Neutrophil (primary cell): ENCODE data around the gene KIF26B.

Experiments
- H3K27ac ChIP-seq: fragments of 200-600 bp; sonication (generic); 2 replicates; pipeline ENCODE4 v1.5.1; 2016; ENCODE audit warnings: mild to moderate bottlenecking, moderate library complexity
- H3K27me3 ChIP-seq: fragments of 200-600 bp; sonication (generic); 2 replicates; pipeline ENCODE4 v1.6.0; 2016; ENCODE audit warnings: mild to moderate bottlenecking
- H3K36me3 ChIP-seq: fragments of 200-600 bp; sonication (generic); 2 replicates; pipeline ENCODE4 v1.5.1; 2017
- H3K4me1 ChIP-seq, 2 experiments: fragments of 200-600 bp in 1 of 2; sonication (generic) in 1 of 2; 1 replicate in 1 of 2; 2 replicates in 1 of 2; pipeline versions ENCODE4 v1.5.1 to v1.6.1; 2013 to 2016; ENCODE audit warnings: low read depth in 1 of 2, low read length in 1 of 2, mild to moderate bottlenecking in 1 of 2, moderate library complexity in 1 of 2; ENCODE audit not compliant: control insufficient read depth in 1 of 2, insufficient read depth in 1 of 2
- H3K4me3 ChIP-seq, 2 experiments: fragments of 200-600 bp in 1 of 2; sonication (generic) in 1 of 2; 1 replicate in 1 of 2; 2 replicates in 1 of 2; pipeline ENCODE4 v1.5.1; 2013 to 2016; ENCODE audit warnings: low read depth in 1 of 2, low read length in 1 of 2, mild to moderate bottlenecking in 1 of 2, moderate library complexity in 1 of 2
- H3K9me3 ChIP-seq: fragments of 200-600 bp; sonication (generic); 2 replicates; pipeline ENCODE4 v1.5.1; 2016
- TF ChIP-seq, protein P1 (sequence below): fragments of 200-600 bp; sonication (generic); IDR thresholded peaks from 2 replicates; pipeline ENCODE4 v1.5.1; 2016; ENCODE audit warnings: antibody characterized with exemption

KIF26B gene

GRCh38 chr1:245641384-245641783 lies 486.6 kb downstream of the KIF26B start:
- Histone ChIP-seq H3K36me3 (no peaks in the 10 kb centered on the region), H3K27me3 (no peaks in the 10 kb centered on the region), H3K9me3 (peaks cover 14% of the 10 kb centered on the region), H3K4me1 (no peaks in the 10 kb centered on the region), H3K4me3 (no peak overlapping the region), H3K27ac (no peak overlapping the region)
- TF ChIP-seq, protein P1, sequence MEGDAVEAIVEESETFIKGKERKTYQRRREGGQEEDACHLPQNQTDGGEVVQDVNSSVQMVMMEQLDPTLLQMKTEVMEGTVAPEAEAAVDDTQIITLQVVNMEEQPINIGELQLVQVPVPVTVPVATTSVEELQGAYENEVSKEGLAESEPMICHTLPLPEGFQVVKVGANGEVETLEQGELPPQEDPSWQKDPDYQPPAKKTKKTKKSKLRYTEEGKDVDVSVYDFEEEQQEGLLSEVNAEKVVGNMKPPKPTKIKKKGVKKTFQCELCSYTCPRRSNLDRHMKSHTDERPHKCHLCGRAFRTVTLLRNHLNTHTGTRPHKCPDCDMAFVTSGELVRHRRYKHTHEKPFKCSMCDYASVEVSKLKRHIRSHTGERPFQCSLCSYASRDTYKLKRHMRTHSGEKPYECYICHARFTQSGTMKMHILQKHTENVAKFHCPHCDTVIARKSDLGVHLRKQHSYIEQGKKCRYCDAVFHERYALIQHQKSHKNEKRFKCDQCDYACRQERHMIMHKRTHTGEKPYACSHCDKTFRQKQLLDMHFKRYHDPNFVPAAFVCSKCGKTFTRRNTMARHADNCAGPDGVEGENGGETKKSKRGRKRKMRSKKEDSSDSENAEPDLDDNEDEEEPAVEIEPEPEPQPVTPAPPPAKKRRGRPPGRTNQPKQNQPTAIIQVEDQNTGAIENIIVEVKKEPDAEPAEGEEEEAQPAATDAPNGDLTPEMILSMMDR = no peak

DNA sequence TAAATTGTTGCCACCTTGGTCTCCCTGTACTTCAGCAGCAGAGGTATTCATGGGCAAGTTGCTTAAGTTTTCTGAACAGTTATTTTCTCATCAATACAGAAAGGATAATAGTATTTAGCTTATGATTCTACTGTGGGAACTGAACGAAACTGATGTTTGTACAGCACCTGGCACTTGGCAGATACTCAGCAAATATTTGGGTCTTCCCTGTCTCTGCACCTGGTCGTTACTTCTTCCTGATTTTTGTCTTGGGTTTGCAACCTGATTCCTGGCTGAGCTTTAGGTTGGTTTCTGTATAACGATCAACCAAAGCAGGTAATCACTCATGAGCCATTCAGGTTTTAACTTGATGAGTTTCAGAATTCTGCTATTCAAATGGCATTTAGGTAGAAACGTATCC lies 490.6 kb downstream of the KIF26B start:
- TF ChIP-seq, protein P1 = no peak
- H3K9me3 ChIP-seq = peaks cover 14% of the 10 kb centered on the region
- H3K27ac ChIP-seq = no peak overlapping the region
- H3K4me1 ChIP-seq = no peaks in the 10 kb centered on the region
- peaks cover 17% of the 10 kb centered on the region for H3K27me3 ChIP-seq
- H3K36me3 ChIP-seq = no peaks in the 10 kb centered on the region
- H3K4me3 ChIP-seq = no peak overlapping the region

- no peak overlapping the region for H3K27ac ChIP-seq
- no peaks in the 10 kb centered on the region for H3K36me3 ChIP-seq
- TF ChIP-seq, protein P1 = no peak
These were observed 491.1 kb downstream of the KIF26B start for GRCh38 chr1:245645894-245646293.

DNA sequence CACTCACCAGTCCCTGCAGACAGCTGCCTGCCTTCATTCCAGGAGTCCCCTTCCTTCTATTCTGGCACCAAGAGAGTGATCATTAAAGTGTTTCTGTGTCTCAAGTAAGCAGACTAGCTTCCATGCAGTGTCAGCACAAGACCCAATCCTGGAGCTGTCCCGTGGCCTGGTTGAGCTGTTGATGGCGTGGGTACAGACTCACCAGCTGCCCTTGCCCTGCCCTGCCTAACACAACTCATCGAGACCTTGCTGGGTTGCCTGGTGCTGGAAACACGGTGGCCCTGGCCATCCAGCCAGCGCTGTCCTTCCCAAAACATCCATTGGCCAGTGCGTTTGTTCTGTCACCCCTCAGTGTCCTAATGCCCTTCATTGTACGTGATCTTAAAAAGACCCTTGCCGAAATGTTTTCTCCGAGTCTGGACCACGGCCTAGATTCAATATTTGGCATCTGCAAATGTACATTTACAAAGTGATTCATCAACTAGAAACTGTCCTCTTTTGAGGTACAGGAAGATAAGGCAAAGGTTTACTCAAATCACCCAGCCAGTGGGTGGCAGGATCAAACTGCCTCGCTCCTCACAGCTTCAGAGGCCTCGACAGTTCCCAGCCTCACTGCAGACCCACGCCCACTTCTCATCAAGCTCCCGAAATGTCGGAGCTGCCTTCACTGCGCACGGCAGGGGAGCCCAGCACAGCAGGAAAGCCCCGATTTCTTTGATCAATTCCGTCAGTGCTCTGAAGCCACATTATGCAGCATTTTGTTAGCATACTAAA lies 494.2 kb downstream of the KIF26B start:
- Histone ChIP-seq H3K36me3 (no peaks in the 10 kb centered on the region), H3K27ac (no peak overlapping the region), H3K9me3 (no peaks in the 10 kb centered on the region), H3K4me1 (no peaks in the 10 kb centered on the region), H3K4me3 (no peak overlapping the region), H3K27me3 (peaks cover 17% of the 10 kb centered on the region)
- TF ChIP-seq, protein P1 = no peak

More at GRCh38 chr1:245645894-245646293, 491.1 kb downstream of the KIF26B start:
- Histone ChIP-seq H3K9me3 (peaks cover 10% of the 10 kb centered on the region), H3K4me1 (no peaks in the 10 kb centered on the region), H3K27me3 (peaks cover 17% of the 10 kb centered on the region), H3K4me3 (no peak overlapping the region)

DNA sequence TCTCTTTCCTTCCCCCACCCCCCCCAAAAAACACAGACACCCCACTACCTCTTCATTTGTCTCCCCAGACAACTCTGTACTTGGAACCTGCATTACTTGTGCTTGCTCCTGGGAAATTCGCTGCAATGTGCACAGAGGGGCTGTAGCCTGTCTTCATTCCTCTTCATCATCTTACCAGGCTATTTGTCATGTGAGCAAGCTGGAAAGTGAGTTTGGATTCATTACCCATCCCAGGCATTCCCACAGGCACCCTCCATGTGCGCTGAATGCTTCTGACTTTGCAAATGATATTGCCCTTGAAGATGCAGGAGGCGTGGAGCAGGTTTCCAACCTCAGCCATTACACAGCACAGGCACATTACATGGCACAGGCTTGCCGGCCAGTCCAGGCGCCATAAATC lies 494.9 kb downstream of the KIF26B start:
- Histone ChIP-seq H3K9me3 (no peaks in the 10 kb centered on the region), H3K36me3 (no peaks in the 10 kb centered on the region), H3K27me3 (peaks cover 17% of the 10 kb centered on the region), H3K4me1 (no peaks in the 10 kb centered on the region), H3K4me3 (no peak overlapping the region), H3K27ac (no peak overlapping the region)
- TF ChIP-seq, protein P1 = no peak
